Embryonic facial prominence (tissue), 1 donor: ENCODE results near the gene SP1.
A peak's percentile ranks its signal among the peaks of the same experiment; 100 is the strongest.
"Not testable (repeated sequence)": the region's sequence is repeated elsewhere in the genome, so short reads cannot be mapped to it uniquely, and the experiment has no call there.

Source experiments
- DNase-seq: peaks from one replicate; pipeline ENCODE4 v3.0.0-alpha.2; 2016; ENCODE audit errors: extremely low spot score

SP1 gene

DNA sequence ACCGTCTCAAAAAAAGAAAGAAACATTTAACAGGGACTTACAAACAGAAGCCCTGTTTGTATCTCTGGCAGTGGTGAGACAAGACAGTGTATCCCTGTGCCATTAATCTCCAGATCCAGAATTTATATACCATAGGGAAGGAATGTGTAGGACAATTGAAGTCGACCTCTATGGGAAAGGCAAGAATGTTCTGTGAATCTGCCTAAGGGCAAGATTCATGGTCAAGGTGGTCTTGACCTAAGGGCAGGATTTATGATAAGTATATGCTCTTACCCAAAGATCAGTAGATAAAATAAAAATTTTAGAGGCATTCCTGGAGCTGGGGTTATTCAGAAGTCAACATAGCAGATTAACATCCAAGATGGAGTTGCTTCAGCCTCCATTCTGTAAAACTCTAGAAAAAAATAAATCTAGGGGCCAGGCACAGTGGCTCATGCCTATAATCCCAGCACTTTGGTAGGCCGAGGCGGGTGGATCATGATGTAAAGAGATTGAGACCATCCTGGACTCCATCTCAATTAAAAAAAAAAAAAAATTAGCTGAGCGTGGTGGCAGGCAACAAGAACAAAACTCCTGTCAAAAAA lies 21.0 kb upstream of the SP1 start:
- DNase-seq, result no peak

DNA sequence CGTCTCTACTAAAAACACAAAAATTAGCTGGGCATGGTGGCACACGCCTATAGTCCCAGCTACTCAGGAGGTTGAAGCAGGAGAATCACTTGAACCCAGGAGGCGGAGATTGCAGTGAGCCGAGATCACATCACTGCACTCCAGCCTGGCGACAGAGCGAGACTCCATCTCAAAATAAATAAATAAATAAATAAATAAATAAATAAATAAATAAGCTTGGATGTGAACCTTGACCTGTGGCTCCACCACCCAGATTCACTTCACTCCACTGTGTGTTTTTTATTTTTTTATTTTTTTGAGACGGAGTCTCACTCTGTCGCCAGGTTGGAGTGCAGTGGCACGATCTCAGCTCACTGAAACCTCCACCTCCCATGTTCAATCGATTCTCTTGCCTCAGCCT lies 18.3 kb upstream of the SP1 start:
- not testable (repeated sequence) for DNase-seq

DNA sequence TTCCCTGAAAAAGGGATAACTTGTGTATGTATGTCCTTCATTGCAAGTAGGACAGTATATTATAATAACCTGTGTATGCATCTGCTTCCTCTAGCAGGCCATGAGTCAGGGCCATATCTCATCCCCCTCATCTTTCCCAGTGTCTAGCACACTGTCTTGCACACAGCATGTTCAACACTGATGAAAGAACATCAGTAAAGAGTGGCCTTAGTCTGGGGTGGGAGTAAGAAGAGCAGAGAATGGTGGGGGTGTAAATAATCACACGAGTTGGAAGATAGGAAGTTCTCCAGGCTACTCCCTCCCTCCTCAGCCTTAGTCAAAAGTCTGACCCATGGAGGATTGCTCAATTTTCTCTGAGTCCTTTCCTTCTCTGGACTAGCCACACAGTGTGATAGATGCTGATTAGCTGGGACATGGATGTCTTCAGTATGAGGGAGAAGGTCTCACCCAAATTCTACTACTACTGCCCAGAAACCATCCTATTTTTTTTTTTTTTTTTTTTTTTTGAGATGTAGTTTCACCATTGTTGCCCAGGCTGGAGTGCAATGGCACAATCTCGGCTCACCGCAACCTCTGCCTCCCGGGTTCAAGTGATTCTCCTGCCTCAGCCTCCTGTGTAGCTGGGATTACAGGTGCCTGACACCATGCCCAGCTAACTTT lies 14.6 kb upstream of the SP1 start:
- no peak for DNase-seq

DNA sequence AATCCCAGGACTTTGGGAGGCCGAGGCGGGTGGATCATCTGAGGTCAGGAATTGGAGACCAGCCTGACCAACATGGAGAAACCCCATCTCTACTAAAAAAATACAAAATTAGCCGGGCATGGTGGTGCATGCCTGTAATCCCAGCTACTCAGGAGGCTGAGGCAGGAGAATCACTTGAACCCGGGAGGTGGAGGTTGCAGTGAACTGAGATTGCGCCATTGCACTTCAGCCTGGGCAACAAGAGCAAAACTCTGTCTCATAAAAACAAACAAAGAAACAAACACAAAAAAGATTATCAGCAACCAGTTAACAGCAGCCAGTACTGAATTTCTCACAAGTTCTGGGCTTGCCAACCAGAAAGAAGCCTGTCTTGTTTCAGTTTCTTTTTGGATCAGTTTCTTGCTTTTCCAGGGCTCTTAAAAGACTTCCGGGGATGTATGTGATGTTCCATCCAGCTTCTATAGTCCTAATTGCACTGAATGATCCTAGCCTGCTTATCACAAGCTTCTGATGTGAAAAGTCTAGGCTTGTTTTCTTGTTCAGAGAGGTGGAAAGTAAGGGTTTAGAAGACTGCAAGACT lies 6.3 kb upstream of the SP1 start:
- not testable (repeated sequence) for DNase-seq

DNA sequence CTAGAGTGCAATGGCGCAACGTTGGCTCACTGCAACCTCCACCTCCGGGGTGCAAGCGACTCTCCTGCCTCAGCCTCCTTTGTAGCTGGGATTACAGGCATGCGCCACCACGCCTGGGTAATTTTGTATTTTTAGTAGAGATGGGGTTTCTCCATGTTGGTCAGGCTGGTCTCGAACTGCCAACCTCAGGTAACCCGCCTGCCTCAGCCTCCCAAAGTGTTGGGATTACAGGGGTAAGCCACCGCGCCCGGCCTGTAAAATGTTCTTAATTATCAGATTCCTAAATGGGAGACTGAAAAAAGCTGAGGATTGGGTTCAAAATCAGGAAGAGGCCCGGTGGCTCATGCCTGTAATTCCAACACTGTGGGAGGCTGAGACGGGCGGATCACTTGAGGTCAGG lies 5.7 kb upstream of the SP1 start:
- not testable (repeated sequence) for DNase-seq

DNA sequence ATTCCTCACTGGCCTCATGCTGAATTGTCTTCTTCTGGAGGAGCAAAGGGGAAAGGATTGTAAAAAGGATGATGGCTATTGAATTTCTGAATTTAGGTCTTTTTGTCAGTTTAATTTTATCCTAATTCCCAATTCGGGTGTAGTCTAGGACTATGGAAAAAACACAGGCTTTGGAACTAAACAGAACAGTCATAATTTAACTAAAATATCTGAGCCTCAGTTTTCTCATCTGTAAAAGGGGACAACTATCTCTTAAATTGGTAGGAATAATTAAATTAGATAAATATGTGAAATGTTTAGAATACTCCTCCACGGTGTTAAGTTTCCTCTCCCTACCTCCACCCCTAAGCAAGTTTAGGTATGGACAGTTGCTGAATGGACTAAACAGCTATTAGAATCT lies 3.2 kb upstream of the SP1 start:
- no peak for DNase-seq

DNA sequence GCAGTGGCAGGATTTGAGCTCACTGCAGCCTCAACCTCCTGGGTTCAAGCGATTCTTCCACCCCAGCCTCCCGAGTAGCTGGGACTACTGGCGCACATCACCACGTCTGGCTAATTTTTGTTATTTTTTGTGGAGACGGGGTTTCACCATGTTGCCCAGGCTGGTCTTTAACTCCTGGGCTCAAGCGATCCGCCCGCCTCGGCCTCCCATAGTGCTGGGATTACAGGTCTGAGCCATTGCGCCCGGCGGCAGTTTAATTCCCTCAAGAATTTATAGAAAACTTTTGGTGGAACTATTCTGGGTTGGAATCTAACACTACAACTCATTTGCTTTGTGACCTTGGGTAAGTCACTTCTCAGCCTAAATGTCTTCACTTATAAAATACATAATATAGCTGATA lies 1.8 kb upstream of the SP1 start:
- no peak for DNase-seq

DNA sequence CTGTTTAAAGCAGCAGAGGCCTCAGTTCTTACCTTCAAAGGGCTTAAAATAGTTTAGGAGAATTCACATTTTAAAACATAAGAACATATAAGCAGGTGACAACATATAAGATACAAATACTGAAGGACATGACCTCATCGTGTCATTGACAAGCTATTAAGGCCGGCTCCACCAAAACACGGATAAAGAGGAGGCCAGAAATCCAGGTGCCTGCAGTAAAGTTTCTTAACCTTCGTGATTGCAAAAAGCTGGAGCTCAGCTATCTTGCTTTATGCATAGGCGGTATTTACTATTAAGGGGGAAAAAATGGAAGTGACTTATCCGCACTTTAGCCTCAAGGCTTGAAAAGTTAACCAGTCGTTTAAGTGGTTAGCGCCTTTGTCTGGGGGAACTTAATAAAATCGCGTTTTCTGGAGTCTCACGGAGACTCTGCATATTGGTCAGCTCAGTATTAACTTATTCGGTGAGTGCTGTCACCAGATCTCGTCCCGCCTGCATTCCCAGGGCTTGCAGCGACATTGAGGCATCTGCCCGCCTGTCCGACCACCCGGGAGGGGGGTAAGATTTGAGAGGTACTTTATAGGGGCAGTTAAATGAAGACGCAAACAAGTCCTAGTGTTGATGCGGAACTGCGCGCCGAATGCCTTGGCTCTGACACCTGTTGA lies 1.1 kb upstream of the SP1 start:
- DNase-seq, result no peak

DNA sequence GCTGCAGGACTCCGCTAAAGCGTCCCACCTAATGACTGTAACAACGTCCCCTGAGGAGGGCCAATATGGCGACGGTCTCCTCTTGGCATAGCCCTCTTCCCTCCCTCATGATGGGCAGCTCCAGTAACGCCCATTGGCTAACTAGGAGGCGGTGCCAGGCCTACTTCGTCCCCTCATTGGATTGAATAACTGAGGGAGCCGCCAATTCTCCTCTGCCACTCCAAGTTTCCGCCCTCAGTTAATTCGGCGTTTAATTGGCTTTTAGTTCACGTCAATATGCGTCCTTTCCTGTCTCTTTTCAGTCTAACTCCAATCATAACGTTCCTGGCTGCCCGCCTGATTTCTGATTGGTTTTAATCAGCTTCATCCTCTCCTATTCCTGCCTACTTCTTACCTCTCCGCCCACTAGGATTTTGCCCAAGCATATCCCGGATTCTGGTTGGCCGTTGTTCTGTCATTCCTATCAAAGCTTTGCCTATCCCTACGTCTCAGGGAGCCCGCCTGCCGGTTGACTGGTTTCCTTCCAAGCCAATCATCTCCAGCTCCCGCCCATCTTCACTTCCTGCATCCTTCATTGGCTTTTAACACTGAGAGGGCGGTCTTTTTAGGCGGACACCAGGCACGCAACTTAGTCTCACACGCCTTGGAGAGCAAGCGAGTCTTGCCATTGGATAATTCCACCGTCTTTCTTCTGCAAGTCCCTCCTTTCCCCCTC lies 430 bp upstream of the SP1 start:
- DNase-seq, result peak; percentile 100

DNA sequence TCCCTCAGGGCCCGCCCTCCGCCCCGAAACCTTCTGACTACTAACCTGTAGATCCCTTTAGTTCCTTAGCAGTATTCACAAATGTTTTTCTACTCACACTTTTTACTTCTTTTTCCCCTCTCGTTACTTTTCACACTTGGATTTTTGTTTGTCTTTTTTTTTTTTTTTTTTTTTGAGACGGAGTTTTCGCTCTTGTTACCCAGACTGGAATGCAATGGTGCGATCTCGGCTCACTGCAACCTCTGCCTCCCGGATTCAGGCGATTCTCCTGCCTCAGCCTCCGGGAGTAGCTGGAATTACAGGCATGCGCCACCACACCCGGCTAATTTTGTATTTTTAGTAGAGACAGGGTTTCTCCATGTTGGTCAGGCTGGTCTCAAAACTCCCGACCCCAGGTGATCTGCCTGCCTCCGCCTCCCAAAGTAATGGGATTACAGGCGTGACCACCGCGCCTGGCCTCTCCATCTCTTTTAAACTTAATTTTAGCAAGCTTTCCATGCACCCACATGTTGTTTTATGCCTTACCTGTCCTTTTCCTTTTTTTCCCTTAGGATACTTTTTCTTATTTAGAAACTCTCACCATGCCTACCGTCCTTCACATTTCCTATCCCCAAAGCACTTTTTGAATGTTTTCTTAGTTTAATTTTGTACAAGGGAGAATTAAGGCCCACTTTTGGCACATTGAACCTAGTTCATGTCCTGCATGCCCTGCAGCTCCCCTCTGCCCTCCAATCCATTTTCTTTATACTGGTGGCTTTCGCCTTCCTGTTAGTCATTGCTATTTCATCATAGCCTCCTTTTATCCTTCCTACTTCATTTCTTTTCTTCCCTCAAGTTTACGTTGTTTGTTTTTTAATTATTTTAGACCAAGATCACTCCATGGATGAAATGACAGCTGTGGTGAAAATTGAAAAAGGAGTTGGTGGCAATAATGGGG lies 1.1 kb downstream of the SP1 start:
- DNase-seq, result no peak

DNA sequence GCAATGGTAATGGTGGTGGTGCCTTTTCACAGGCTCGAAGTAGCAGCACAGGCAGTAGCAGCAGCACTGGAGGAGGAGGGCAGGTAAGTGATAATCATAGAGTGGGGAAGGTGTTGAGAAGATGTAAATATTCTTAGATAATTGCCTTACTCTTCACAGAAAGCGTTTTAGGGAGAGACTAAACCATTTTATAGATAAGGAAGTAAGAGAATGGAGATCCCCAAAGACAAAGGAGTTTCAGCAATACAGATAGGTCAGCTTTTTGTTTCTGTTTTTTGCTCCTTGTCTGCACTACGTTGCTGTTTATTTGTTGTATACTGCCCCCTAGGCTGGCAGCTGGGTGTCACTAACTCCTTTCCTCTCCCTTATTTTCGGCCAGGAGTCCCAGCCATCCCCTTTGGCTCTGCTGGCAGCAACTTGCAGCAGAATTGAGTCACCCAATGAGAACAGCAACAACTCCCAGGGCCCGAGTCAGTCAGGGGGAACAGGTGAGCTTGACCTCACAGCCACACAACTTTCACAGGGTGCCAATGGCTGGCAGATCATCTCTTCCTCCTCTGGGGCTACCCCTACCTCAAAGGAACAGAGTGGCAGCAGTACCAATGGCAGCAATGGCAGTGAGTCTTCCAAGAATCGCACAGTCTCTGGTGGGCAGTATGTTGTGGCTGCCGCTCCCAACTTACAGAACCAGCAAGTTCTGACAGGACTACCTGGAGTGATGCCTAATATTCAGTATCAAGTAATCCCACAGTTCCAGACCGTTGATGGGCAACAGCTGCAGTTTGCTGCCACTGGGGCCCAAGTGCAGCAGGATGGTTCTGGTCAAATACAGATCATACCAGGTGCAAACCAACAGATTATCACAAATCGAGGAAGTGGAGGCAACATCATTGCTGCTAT lies 2.0 kb downstream of the SP1 start:
- no peak for DNase-seq

DNA sequence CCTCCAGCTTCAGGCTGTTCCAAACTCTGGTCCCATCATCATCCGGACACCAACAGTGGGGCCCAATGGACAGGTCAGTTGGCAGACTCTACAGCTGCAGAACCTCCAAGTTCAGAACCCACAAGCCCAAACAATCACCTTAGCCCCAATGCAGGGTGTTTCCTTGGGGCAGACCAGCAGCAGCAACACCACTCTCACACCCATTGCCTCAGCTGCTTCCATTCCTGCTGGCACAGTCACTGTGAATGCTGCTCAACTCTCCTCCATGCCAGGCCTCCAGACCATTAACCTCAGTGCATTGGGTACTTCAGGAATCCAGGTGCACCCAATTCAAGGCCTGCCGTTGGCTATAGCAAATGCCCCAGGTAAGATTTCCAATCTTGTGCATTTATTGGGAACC lies 3.3 kb downstream of the SP1 start:
- no peak for DNase-seq

DNA sequence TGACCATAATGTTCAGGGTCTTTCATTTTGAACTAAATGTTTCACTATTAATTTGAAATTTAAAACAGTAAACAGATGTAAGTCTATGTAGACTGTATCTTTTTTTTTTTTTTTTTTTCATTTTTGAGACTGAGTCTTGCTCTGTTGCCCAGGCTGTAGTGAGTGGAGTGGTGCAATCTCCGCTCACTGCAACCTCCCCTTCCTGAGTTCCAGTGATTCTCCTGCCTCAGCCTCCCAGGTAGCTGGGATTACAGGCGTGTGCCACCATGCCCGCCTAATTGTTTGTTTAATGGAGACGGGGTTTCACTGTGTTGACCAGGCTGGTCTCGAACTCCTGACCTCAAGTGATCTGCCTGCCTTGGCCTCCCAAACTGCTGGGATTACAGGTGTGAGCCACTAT lies 6.4 kb downstream of the SP1 start:
- not testable (repeated sequence) for DNase-seq

DNA sequence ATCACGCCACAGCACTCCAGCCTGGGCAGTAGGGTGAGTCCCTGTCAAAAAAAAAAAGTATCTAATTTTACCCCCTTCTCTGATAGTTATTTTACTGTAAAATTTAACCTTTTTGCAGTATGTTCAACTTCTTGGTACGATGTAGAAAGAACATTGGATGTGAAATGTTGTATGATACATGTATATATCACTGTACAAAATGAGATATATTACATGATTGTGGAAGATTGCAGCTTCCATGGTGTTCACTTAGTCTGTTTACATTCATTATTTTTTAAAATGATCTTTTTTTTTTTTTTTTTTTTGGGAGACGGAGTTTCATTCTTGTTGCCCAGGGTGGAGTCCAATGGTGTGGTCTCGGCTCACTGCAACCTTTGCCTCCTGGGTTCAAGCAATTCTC lies 9.0 kb downstream of the SP1 start:
- no peak for DNase-seq

DNA sequence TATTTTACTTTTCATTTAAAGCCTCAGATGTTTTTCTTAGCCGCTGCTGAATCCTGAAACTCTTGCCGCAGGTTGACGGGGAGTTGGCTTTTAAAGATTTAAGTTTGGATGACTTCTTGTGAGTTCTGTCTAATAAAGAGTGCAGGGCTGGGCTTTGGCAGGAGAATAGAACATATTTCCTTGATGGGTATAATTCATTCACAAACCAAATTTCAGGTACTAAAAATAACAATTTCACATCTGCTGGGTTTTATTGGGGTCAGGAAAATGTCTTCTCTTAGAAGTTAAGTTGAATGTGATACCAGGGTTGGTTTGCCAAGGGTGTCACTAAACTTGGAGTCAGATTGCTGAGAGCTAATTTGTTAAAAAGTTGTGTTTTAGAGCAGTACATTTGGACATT lies 9.7 kb downstream of the SP1 start:
- no peak for DNase-seq

DNA sequence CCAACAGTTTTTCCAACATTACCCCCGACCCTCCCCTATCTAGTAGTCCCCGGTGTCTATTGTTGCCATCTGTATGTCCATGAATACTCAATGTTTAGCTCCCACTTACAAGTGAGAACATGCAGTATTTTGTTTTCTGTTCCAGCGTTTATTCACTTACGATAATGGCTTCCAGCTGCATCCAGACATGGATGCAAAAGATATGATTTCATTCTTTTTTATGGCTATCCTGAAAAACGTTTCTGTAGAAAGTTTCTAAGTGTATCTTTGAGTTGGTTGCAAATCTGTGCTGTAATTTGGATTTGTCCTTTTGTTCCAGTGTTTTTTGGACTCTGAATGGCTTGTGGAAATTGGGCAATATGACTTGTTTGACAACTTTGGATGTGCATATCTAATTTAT lies 11.7 kb downstream of the SP1 start:
- no peak for DNase-seq

DNA sequence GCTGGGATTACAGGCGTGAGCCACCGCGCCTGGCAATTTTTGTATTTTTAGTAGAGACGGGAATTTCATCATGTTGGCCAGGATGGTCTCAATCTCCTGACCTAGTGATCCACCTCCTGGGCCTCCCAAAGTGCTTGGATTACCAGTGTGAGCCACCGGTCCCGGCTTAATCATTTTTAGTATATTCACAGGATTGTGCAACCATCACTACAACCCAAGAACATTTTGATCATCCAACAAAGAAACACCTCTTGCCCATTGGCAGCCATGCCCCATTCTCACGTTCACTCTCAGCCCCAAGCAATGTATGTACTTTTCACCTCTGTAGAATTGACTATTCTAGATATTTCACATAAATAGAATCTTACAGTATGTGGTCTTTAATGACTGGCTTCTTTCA lies 19.9 kb downstream of the SP1 start:
- DNase-seq, result no peak

DNA sequence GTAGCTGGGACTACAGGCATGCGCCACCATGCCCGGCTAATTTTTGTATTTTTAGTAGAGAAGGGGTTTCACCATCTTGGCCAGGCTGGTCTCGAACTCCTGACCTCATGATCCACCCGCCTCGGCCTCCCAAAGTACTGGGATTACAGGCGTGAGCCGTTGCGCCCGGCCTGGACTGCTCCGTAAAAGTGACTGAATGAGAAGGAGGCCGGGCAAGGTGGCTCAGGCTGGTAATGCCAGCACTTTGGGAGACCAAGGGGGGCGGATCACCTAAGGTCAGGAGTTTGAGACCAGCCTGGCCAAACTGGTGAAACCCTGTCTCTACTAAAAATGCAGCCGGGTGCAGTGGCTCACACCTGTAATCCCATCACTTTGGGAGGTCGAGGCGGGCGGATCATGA lies 22.4 kb downstream of the SP1 start:
- not testable (repeated sequence) for DNase-seq

DNA sequence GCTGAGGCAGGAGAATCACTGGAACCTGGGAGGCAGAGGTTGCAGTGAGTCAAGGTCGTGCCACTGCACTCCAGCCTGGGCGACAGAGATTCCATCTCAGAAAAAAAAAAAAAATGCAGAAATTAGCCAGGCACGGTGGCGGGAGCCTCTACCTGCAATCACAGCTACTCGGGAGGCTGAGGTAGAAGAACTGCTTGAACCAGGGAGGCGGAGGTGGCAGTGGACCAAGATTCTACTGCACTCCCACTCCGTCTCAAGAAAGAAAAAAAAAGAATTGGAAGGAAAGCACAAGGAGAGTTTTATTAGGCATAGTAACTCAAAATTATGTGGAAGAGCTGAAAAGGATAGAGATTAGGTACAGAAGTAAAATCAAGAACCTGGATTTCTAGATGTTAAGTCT lies 22.9 kb downstream of the SP1 start:
- no peak for DNase-seq

DNA sequence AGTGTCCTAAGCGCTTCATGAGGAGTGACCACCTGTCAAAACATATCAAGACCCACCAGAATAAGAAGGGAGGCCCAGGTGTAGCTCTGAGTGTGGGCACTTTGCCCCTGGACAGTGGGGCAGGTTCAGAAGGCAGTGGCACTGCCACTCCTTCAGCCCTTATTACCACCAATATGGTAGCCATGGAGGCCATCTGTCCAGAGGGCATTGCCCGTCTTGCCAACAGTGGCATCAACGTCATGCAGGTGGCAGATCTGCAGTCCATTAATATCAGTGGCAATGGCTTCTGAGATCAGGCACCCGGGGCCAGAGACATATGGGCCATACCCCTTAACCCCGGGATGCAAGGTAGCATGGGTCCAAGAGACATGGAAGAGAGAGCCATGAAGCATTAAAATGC lies 31.0 kb downstream of the SP1 start:
- DNase-seq, result no peak
